Fibroblast of mammary gland (primary cell): ENCODE results near the gene HDLBP.

ENCODE experiments used
- DNase-seq: peaks from one replicate; pipeline ENCODE4 v3.0.0-alpha.2; 2010; ENCODE audit warnings: low read depth
- H3K4me3 ChIP-seq: 2 replicates; pipeline ENCODE4 v1.5.1; 2011; ENCODE audit warnings: low read depth, mild to moderate bottlenecking, low read length, moderate library complexity; ENCODE audit not compliant: control insufficient read depth
- TF ChIP-seq, protein P1 (sequence below): conservative IDR thresholded peaks from 2 replicates; pipeline ENCODE4 v1.5.1; 2011; ENCODE audit warnings: low read depth, low read length, inconsistent platforms; ENCODE audit not compliant: control insufficient read depth, insufficient read depth

The HDLBP gene

DNA sequence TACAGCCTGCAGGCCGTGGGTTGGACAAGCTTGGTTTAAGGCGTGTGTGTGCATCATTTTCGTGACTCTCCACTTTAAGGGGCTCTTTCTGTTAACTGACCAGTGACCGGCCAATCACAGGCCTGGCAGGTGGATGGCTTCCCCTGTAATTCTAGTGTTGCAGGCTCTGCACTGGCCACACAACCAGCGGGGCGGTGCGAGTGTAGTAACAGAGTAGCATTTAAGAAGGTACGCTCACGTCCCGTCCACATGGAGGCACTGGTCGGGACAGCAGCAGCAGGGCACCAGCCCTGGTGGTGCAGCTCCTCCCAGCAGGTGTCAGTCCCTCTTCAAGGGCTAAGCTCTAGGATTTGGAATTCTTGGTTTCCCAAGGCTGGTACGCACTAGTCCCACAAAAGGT is 135.0 kb downstream of the HDLBP start:
- H3K4me3 ChIP-seq, result no peak overlapping the region
- TF ChIP-seq, protein P1, sequence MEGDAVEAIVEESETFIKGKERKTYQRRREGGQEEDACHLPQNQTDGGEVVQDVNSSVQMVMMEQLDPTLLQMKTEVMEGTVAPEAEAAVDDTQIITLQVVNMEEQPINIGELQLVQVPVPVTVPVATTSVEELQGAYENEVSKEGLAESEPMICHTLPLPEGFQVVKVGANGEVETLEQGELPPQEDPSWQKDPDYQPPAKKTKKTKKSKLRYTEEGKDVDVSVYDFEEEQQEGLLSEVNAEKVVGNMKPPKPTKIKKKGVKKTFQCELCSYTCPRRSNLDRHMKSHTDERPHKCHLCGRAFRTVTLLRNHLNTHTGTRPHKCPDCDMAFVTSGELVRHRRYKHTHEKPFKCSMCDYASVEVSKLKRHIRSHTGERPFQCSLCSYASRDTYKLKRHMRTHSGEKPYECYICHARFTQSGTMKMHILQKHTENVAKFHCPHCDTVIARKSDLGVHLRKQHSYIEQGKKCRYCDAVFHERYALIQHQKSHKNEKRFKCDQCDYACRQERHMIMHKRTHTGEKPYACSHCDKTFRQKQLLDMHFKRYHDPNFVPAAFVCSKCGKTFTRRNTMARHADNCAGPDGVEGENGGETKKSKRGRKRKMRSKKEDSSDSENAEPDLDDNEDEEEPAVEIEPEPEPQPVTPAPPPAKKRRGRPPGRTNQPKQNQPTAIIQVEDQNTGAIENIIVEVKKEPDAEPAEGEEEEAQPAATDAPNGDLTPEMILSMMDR, result no peak
- DNase-seq, result no peak

DNA sequence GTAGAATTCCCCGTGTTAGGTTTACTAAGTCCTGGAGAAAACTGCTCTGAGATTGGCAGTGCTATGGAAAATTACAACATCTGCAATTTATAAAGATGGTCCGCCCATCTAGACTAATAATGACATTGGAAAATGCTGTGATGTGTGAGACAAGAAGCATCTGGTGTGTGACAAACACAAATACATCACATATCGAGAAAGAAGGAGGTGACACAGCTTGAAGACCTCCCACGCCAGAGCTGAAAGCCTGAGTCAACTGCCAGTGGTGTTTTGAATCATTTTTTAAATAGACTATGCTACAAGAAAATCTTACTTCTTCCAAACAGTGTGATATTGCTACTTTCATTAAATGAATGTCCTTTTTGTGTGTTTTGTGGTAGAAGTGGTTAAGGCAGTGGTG is 135.6 kb downstream of the HDLBP start:
- DNase-seq, result peak; percentile 31
- no peak overlapping the region for H3K4me3 ChIP-seq
- TF ChIP-seq, protein P1, result no peak

DNA sequence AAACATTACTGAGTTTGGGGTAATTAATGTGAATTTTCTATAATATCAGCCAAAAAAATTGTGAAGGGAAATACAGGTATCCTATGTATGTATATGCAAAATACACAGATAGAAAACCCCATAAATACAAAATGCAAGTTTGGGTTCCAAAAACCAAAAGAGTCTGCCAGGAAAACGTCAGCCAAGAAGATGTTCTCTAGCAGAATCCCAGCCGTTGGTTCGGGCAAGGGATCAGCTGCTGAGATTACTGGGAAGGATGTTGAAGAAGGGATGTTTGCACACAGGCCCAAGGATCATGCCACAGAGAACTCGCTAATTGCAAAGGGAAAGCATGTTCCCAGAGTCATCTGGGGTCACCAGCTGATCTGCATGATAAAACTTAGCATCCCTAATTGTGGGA is 136.5 kb downstream of the HDLBP start:
- no peak overlapping the region for H3K4me3 ChIP-seq
- TF ChIP-seq, protein P1, result no peak
- no peak for DNase-seq

DNA sequence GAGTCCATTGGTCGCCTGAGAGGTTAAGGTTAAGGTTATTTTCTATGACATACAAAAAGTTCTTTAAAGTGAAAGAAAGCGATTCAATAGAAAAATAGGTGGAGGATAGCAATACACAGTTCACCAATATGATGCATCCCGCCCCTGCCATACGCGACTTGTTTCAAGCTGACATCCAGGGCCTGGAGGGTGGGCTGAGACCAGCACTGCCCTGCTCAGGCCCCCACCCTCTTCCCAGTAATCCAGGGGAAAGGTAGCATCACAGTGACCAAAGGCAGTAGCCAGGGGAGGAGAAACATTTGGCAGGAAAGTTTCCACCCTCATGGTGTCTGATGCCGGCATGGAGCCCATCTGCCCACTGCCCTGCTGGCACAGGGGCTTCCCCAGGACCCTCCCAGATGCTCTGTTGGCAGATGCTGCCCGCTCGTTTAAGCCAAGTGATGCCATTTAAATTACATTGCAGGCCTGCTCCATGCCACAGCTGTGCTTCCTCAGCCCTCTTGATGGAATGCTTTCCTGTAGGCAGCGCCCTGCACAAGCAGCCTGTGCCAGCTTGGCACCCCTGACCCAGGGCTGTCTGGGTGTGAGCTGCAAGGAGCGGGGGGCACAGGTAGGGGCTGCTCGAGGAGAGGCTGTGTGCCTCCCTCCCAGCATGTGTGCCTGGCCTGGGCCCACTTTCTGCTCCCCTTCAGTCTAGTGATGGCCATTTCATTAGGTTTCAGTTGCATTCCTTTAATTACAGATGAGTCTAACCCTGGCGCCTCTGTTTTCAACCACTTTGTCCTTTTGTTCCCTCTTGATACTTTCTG is 137.7 kb downstream of the HDLBP start:
- DNase-seq, result no peak
- TF ChIP-seq, protein P1, result no peak
- no peak overlapping the region for H3K4me3 ChIP-seq
